ENCODE measurements around the gene MCRIP2. TPM values are rescaled to one million over a fixed set of nuclear protein-coding genes. Genes with fewer than 3 reads are reported as not detected.

The MCRIP2 gene
- total and polyA plus RNA-seq, 9 of the 15 experiments (the other 6 are each of a cell fraction or from before 2014, with no cell fraction given): 0.80 to 120 (median 35.2) TPM

DNA sequence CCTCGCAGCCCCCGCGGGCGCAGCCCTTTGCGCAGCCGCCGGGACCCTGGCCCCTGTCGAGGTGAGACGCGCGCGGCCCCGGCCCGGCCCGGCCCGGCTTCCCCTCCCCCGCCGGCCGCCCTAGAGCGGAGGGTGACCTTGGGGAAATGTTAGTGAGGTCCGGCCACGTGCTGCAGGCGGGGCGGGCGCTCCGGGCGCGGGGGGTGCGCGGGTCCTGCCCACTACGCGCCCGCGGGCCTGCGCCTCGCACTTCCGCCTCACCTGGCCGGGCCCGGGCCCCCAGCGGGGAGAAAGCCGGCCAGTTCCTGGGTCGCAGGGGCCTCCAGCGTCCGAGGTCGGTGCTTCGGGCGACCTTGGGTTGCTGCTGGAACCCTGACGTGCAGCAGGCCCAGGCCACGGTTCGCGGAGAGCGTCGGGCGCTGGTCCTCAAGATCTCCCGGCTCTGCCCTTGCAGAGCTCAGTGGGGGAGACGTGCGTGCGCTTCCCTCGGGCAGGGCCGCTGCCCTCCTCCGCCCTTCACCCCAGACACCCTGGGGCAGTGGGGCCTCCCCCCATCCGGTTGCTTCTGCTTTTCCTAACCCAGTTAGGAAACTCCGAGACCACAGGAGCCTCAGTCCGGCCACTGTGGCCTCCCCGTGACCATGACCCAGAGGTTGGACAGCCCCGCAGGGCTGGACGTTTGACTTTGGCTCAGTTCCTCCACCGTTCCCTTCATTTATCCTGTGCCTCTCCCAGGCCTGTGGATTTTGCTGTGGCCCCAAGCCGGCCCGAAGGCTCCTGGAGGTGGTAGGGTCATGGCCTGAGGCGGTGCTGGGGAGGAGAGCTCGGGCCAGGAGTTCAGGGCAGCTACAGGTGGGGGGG, 791 bp downstream of the MCRIP2 start (continued):
- TF ChIP-seq, protein P1, sequence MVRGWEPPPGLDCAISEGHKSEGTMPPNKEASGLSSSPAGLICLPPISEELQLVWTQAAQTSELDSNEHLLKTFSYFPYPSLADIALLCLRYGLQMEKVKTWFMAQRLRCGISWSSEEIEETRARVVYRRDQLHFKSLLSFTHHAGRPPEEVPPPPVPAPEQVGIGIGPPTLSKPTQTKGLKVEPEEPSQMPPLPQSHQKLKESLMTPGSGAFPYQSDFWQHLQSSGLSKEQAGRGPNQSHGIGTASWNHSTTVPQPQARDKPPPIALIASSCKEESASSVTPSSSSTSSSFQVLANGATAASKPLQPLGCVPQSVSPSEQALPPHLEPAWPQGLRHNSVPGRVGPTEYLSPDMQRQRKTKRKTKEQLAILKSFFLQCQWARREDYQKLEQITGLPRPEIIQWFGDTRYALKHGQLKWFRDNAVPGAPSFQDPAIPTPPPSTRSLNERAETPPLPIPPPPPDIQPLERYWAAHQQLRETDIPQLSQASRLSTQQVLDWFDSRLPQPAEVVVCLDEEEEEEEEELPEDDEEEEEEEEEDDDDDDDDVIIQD (CRISPR knock-in tag; IDR thresholded peaks at IDR 0.05): no peak
- TF ChIP-seq, protein P2, sequence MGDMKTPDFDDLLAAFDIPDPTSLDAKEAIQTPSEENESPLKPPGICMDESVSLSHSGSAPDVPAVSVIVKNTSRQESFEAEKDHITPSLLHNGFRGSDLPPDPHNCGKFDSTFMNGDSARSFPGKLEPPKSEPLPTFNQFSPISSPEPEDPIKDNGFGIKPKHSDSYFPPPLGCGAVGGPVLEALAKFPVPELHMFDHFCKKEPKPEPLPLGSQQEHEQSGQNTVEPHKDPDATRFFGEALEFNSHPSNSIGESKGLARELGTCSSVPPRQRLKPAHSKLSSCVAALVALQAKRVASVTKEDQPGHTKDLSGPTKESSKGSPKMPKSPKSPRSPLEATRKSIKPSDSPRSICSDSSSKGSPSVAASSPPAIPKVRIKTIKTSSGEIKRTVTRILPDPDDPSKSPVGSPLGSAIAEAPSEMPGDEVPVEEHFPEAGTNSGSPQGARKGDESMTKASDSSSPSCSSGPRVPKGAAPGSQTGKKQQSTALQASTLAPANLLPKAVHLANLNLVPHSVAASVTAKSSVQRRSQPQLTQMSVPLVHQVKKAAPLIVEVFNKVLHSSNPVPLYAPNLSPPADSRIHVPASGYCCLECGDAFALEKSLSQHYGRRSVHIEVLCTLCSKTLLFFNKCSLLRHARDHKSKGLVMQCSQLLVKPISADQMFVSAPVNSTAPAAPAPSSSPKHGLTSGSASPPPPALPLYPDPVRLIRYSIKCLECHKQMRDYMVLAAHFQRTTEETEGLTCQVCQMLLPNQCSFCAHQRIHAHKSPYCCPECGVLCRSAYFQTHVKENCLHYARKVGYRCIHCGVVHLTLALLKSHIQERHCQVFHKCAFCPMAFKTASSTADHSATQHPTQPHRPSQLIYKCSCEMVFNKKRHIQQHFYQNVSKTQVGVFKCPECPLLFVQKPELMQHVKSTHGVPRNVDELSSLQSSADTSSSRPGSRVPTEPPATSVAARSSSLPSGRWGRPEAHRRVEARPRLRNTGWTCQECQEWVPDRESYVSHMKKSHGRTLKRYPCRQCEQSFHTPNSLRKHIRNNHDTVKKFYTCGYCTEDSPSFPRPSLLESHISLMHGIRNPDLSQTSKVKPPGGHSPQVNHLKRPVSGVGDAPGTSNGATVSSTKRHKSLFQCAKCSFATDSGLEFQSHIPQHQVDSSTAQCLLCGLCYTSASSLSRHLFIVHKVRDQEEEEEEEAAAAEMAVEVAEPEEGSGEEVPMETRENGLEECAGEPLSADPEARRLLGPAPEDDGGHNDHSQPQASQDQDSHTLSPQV (IDR thresholded peaks at IDR 0.05): peak; percentile 86
- peak; percentile 34; the same call in 1 of the 2 replicates for TF ChIP-seq PHF8 (IDR thresholded peaks at IDR 0.05; ENCODE audit: borderline replicate concordance, low read length)
- no peak for TF ChIP-seq ZNF695 (CRISPR knock-in tag; IDR thresholded peaks at IDR 0.05)
- TF ChIP-seq PPARD (CRISPR knock-in tag; IDR thresholded peaks at IDR 0.05): no peak
- TF ChIP-seq, protein P3, sequence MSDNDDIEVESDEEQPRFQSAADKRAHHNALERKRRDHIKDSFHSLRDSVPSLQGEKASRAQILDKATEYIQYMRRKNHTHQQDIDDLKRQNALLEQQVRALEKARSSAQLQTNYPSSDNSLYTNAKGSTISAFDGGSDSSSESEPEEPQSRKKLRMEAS (CRISPR knock-in tag; IDR thresholded peaks at IDR 0.05): peak; percentile 33; the same call in 1 of the 2 replicates
- peak; percentile 72 for TF ChIP-seq CHD1 (IDR thresholded peaks at IDR 0.05; ENCODE audit: low read length)
- TF ChIP-seq RBFOX2 (IDR thresholded peaks at IDR 0.05; ENCODE audit: low read depth, low read length): peak; percentile 10
- TF ChIP-seq BCOR (IDR thresholded peaks at IDR 0.05): no peak
- TF ChIP-seq KDM5B (IDR thresholded peaks at IDR 0.05; ENCODE audit: insufficient replicate concordance, low read depth, low read length): peak; percentile 50
- no peak for TF ChIP-seq STAT5B (CRISPR knock-in tag; IDR thresholded peaks at IDR 0.05)
- TF ChIP-seq, protein P4, sequence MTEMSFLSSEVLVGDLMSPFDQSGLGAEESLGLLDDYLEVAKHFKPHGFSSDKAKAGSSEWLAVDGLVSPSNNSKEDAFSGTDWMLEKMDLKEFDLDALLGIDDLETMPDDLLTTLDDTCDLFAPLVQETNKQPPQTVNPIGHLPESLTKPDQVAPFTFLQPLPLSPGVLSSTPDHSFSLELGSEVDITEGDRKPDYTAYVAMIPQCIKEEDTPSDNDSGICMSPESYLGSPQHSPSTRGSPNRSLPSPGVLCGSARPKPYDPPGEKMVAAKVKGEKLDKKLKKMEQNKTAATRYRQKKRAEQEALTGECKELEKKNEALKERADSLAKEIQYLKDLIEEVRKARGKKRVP (CRISPR knock-in tag; IDR thresholded peaks at IDR 0.05): no peak; the same call in 1 of the 2 replicates
- no peak for TF ChIP-seq MECOM (CRISPR knock-in tag; IDR thresholded peaks at IDR 0.05)
- TF ChIP-seq ZNF785 (CRISPR knock-in tag; IDR thresholded peaks at IDR 0.05): no peak
- 0 out of 2 replicates have a peak, but pooled peaks have one; percentile 23 for TF ChIP-seq FOXP1 (CRISPR knock-in tag; IDR thresholded peaks at IDR 0.05)
- no peak for TF ChIP-seq SMAD3 (CRISPR knock-in tag; conservative IDR thresholded peaks at IDR 0.05)
- no peak for TF ChIP-seq NCOR1 (IDR thresholded peaks at IDR 0.05)
- TF ChIP-seq FUS (optimal IDR thresholded peaks at IDR 0.05; ENCODE audit: low read depth, low read length): no peak
- TF ChIP-seq, protein P5, sequence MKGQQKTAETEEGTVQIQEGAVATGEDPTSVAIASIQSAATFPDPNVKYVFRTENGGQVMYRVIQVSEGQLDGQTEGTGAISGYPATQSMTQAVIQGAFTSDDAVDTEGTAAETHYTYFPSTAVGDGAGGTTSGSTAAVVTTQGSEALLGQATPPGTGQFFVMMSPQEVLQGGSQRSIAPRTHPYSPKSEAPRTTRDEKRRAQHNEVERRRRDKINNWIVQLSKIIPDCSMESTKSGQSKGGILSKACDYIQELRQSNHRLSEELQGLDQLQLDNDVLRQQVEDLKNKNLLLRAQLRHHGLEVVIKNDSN (CRISPR knock-in tag; IDR thresholded peaks at IDR 0.05): peak; percentile 56
- no peak for TF ChIP-seq ARID2 (IDR thresholded peaks at IDR 0.05)
- TF ChIP-seq HIVEP1 (CRISPR knock-in tag; IDR thresholded peaks at IDR 0.05): no peak
